GM12801 (cell line): ENCODE measurements around the gene NSUN3.

ENCODE experiments used
- CTCF ChIP-seq: IDR thresholded peaks from one replicate; pipeline ENCODE4 v1.5.1; 2011; ENCODE audit warnings: control low read depth; ENCODE audit not compliant: insufficient read length; ENCODE audit errors: extremely low read depth

The NSUN3 gene

DNA sequence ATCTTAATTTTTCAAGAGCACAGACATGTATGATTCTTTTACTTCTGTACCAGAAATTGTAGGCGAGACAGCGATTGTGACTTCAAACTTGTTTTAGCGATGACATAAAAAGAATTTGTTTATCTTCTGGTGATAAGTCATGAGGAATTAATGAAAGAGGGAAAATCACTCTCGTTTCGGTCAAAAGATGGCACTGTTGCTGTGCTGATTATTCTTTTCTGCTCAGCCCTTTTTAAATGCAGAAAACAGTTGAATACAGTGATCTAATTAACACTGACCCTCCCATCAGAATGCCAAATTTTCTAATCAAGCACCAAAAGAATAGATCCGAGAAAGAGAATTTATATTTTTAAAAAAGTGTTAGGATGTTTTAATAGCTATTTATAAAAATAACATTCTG, 52.6 kb downstream of the NSUN3 start:
- no peak for TF ChIP-seq CTCF

GRCh38 chr3:94117729-94118128, 54.9 kb downstream of the NSUN3 start:
- no peak for TF ChIP-seq CTCF

DNA sequence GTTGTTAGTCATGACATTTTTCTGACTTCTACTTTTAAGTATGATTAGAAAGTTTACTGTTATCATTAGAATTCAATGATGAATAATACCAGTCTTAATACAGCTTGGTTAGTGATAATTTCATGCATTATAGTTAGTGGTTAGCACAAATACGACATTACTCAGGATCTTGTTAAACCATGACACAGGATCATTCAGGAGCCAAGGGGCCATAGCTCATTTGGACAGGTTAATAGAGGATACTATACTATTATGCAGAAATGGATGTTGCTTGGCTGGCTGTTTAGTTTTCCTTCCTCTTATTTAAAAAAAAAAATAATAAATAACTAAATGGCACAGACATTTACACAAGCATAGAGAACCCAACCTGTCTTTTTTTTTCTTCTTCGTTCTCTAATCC, 55.5 kb downstream of the NSUN3 start:
- no peak for TF ChIP-seq CTCF

DNA sequence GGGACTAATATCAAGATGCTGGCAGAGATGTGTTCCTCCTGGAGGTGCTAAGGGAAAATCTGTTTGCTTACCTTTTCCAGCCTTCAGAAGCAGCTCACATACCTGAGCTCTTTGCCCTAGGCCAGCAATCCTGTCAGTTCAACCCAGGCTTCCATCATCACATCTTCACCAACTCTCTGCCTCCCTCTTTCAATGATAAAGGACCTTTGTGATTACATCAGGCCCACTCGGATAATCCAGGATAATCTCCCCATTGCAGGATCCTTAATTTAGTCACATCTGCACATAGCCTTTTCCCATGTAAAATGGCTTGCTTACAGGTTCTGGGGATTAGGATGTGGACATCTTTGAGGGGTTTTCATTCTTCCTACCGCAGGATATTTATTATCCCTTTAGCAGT, 58.3 kb downstream of the NSUN3 start:
- no peak for TF ChIP-seq CTCF

GRCh38 chr3:94127115-94127514, 64.3 kb downstream of the NSUN3 start:
- TF ChIP-seq CTCF: no peak

DNA sequence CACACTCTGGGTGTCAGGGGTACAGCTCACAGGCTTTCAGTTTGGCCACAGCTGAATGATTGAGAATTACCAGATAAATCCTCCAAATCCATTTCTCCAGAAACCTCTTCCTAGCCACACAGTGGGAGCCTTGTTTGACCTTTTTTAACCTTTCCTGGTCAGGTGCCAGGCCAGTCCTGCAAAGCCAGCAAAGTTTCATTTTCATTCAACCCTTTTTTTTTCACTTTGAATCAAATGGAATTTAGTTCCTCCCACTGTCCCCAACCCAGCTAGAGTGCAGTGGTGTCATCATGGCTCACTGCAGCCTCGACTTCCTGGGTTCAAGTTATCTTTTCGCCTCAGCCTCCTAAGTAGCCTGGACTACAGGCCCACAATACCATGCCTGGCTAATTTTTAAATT, 67.8 kb downstream of the NSUN3 start:
- TF ChIP-seq CTCF: no peak

DNA sequence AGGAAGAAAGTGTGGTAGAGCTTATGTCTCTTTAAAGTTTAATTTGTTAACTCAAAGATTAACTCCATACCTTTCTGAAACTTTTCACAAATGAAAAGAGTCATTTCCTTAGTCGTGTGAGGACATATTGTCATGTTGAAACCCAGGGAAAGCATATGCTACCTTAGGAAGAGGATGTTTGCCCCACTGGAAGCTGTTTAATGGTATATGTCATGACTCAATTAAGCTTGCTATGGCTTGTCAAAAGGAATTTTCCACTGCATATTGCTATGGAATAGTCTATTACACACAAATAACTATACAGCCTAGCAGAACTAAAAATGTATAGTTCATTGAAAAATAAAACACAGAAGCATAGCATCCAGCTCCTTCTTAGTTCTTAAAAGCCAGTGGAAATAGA, 69.9 kb downstream of the NSUN3 start:
- no peak for TF ChIP-seq CTCF

GRCh38 chr3:94136133-94136532, 73.3 kb downstream of the NSUN3 start:
- TF ChIP-seq CTCF: no peak
